Measurements from ENCODE around the gene MBOAT1.

DNA sequence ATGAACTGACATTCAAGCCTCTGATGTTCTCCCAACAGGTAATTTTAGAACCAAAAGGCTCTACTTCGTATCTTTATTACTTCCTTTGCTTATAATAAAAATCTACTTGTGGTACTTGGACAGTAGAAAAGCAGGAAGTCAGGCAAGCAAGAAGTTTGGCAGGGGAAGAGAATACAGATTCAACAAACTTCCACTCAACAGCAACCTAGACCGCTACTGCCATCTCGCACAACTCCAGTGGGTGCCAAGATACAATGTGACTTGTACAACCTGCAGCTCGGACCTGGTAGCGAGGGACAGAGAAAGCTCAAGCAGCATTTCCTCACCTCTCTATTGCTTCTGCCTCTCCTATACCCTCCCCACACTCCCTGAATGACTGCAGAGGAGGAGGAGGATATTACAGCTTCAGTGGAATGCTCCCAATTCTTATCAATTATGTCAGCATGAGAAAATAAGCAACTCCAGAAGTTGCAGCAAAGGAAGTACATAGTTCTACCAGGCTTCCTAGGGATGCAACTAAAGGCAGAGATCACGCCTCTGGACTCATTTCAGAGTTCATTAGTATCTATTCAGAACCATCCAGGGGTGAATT, 76.5 kb downstream of the MBOAT1 start:
- no peak for TF ChIP-seq CTCF (IDR thresholded peaks at IDR 0.05; ENCODE audit: insufficient read depth, low read depth, low read length)
- no peak for TF ChIP-seq EZH2 (IDR thresholded peaks at IDR 0.05; ENCODE audit: insufficient read depth, low read length)

All from astrocyte (in vitro differentiated cells and primary cell).